Loucy (cell line): Measurements from ENCODE around the gene RFC5.

Source experiments
- CTCF ChIP-seq: fragments of 200-600 bp; sonication (generic); conservative IDR thresholded peaks from 2 replicates; pipeline ENCODE4 v1.5.1; 2014; ENCODE audit warnings: mild to moderate bottlenecking, antibody characterized with exemption, low read length
- EZH2phosphoT487 ChIP-seq: fragments of 200-600 bp; IDR thresholded peaks from 2 replicates; pipeline ENCODE4 v1.6.1; 2018; ENCODE audit warnings: antibody characterized with exemption, mild to moderate bottlenecking, moderate library complexity, borderline replicate concordance

DNA sequence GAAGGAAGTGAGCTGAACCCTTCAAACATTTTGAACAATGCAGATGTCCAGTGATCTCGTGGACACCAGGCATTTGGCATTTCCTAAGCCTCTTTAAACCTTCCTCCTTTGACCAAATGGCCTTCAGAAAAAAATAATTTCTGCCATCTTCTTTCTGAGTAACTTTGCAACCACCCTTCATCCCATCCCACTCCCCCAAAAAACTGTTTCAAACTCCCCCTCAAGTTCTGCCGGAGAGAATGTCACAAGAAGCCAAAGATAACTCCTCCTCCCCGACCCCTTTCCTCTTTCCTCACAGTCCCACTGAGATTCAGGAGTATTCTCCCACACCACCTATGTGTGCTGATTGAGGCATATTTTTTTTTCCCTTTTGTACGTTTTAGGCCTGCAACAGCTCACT is 49.5 kb upstream of the RFC5 start:
- TF ChIP-seq CTCF (no peak), EZH2phosphoT487 (no peak)
